HG02571 (cell line): ENCODE data around the gene TRPV3.
"Not testable (repeated sequence)": the region's sequence is repeated elsewhere in the genome, so short reads cannot be mapped to it uniquely, and the experiment has no call there.

Experiments
- ATAC-seq: cut with Tn5 transposase; IDR thresholded peaks from one replicate; pipeline ENCODE4 v1.9.1; 2021; ENCODE audit warnings: mild to moderate bottlenecking, moderate library complexity; ENCODE audit not compliant: unreplicated experiment

TRPV3 gene

DNA sequence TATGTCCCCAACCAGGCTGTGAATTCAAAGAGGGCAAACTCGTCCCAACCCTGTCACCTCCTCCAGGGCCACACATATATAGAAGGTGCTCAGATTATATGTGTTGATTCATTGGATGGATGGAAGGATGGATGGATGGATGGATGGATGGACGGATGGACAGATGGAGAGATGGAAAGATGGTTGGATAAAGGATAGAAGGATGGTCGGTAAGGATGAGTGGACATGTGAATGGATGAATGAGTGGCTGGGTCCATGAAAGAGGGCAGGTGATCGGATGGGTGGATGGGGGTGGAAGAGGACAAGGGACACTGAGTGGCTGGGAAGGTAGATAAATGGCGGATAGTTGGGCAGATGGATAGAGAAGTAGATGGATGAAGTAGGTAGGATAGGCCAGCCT, 30.1 kb downstream of the TRPV3 start:
- no peak for ATAC-seq

DNA sequence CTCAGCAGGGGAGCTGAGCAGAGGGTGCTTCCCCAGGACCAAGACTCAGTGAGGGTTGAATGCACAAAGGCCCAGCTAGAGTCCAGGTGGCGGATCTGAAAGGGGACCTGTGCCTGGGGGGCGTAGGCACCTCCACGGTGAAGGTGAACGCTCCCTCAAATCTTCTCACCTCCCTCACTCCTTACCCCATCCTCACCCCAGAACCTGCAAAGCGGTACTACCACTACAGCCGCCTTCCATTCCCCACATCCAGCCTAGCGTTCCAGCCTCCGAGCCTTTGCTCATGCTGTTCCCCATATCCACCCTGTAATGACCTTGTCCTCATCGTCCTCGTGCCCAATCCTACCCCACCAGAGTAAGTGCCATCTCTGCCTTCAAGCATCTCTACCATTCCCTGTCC, 30.6 kb downstream of the TRPV3 start:
- ATAC-seq, result no peak

DNA sequence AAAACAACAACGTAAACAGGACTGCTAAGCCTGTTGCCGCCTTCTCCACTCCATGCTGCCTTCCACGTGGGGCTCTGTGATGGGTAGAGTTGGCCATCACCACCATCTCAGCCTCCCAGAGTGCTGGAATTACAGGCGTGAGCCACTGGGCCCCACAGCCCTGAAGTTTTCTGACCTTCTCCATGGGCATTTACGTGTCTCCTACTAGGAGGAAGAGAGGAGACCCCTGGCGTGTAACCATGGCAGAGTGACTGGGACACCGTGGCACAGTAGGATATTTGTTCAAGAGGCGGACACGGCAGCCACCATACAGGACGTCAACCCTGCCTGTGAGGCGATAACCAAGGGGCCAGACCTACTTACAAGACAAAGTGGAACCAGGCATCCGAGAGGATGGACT, 31.1 kb downstream of the TRPV3 start:
- no peak for ATAC-seq

DNA sequence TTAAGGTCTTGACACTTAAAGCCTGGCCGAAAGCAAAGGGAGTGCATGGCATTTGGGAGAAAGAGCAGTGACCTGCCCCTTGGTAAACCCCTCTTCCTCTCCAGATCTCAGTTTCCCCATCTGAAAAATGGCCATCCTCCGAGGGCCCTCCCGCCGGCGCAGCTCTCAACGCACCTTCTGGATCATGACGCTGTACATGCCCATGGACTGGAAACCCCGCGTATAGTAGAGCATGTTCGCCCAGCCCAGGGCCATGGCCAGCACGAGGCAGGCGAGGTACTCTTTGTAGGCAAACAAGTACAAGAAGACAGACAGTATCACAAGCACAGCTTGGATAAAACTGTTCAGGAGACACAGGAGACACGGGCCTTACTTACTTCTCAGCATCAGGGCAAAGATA, 33.6 kb downstream of the TRPV3 start:
- ATAC-seq, result no peak

DNA sequence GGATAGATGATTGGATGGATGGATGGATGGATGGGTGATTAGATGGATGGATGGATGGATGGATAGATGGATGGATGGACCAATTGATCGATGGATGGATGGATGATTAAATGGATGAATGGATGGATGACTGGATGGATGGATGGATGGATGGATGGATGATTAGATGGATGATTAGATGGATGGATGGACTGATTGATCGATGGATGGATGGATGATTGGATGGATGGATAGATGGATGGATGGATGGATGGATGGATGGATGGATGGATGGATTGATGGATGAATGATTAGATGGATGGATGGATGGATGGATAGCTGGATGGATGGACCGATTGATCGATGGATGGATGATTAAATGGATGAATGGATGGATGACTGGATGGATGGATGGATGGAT, 38.1 kb downstream of the TRPV3 start:
- not testable (repeated sequence) for ATAC-seq

DNA sequence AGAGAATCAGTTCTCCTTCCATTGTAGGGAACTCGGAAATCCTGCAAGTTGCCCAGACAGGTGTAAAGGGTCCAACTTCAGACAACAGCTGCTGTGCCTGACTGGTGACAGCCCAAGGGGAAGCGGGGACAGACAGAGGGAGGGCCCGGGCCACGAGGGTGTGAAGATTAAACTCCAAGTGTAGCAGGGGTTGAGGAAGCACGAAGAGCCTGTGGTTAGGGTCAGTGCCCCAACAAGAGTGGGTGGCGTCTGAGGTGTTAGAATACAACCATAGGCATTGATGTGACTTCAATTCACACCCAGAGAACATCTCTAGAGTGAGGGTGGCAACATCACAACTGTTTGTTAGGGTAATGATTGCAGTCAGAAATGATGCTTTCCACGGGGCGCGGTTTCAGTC, 42.7 kb downstream of the TRPV3 start:
- no peak for ATAC-seq

DNA sequence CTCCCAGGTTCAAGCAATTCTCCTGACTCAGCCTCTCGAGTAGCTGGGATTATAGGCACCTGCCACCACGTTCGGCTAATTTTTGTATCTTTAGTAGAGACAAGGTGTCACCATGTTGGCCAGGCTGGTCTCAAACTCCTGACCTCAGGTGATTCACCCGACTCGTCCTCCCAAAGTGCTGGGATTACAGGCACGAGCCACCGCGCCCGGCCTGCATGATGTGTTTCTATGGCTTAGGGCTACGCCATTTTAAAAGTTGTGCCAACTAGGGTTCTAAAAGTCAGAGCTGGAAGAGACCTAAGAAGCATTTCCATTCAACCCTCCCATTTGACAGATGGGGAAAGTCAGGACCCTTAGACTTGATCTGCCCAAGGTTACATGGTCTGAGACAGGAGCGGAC, 43.4 kb downstream of the TRPV3 start:
- not testable (repeated sequence) for ATAC-seq

DNA sequence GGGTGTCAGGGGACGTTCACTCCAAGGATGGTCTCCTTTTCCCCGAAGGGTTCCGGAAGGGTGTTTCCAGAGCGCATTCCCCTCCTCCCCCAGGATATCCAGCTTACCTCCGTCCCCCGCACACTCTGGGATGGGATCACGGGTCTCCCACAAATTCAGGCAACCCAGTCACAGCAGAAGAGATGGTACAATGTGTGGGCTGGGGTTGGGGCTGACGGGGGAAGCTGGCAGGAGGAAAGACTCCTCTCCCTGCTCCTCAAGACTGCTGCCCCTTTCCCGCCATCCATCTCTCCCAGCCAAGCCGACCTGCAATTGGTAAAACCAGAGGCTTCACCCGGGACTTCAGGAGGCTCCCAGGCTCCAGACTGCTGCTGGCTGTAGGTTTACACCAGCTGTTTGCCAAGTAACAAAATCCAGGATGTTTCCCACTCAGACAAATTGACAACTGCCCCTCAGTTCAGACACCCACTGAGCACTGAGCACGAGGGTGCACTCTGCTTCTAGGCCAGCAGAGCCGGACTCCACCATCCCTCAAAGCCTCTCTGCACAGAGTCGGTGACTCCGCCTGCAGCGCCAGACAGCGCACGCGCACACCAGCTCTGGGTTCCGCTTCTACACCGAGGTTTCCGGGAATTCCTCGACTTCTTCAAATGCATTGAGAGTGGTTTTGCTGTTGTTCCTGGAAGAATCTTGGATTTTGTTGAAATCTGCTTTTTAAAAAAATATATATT, 44.1 kb downstream of the TRPV3 start:
- no peak for ATAC-seq

DNA sequence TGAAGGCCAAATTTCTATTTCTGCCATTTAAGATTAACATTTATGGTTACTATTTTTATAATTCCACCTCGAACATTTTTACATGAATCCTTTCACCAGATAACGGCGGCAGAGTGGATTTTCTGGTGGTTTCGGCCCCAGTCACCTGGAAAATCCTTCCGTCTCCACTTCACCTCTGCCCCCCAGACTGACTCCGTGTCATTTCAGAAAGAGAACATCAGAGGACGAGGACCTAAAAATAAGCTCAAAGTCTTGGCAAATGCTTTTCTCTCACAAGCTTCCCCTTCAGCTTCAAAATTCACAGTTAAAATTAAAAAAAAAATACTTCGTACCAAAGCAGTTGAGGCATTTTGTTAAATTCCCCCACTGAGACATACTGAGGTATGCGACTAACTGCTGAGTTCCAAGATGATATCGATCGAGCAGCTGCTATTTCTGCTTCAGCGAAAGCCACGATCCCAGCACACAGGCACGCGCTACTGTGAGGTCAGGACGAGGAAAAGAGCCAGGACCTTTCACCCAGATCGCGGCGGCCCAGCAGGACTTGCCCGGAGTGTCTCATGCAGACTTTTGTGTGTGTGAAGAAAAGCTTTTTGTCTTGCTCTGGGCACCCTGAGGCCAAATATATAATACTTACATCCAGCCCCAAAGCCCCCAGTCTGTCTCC, 45.0 kb downstream of the TRPV3 start:
- no peak for ATAC-seq

DNA sequence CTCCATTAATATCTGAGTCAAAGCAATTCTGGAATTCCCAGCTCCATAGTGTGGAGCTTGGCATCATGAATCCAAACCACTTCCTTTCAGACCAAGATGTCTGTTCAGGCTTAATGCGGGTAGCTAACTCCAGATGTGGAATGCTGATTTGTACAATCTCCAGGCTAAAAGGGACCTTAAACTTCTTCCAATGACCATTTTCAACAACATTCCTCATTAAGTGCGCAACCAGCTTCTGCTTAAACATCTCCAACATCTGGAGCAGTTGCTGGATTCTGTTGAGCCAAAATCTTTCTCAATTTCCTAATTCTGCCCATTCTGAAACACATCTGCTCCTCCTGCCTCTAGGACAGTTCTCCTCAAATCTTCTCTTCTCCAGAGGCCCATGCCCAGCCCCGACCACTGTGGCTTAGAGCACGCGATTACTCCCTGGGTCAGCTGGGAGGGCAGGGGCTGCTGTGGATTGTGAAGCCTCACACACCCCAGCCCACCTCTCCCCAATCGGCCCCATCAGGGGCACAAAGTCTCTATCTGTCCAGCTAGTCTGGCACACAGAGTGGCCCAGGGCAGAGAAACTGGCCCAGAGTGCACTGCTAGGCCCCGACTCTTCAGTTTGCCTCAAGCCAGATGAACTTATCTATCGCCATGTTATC, 45.6 kb downstream of the TRPV3 start:
- no peak for ATAC-seq

DNA sequence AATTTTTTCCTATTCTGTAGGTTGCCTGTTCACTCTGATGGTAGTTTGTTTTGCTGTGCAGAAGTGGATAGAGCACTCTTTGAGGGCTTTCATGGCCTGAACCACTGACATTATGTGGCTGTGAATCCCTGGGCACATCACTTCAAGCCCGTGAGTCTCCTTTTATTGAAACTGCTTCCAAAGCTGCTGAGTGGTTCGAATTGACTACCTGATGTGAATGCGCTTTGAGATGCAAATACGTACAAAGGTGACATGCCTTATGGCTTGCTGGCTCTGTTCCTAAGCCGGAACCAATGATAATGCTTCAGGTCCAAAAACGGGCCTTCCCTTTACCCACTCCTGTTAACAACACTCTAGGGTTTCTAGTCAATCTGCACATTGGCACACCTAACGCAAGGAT, 47.5 kb downstream of the TRPV3 start:
- no peak for ATAC-seq

DNA sequence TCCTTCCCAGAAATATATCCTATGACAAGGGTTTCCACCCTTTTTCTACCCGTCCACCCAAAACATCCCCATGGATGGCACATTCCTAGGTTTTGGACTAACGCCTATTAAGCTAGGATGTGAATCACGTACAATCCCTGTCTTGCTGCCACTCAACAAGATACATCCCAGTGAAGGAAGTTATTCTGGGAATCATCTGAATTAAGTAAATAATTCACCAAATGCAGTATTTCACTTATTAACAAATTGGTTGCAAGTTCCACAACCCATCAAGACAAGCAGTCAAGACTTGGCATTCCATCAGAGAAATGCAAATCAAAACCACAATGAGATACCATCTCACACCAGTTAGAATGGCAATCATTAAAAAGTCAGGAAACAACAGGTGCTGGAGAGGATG, 49.7 kb downstream of the TRPV3 start:
- no peak for ATAC-seq

DNA sequence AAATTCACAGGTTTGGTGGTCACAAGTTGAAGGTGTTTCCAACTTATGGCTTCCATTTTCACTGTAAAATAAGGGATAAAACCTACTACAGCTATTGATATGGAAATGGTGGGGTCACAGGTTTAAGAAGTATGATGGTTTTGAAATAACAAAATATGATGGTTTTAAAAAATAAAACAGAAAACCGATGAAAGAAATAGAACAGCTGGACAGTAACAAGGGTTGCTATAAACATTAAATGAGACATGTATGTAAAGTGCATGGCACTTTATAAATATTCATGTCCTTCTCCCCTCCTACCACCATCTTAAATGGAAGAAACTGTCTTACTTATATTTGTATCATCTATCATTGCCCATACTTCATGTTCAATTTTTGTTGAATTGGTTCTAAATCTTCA, 50.5 kb downstream of the TRPV3 start:
- no peak for ATAC-seq

DNA sequence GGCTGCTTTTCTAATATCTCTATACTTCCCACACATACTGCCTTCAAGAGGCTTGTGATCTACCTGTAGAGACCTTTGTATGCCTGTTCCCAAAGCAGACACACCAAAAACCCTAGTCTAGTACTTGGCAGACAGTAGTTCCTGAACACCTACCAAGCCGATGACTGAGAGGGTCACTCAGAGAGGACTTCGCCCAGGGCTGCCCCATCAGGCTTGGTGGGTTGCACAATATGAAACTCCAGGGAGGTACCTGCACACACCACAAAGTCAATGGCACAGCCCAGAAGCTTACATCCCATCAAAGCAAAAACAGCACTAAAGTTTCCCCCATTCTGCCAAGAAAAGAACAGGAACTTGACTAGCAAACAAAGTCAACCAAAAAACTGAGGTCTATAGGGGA, 51.6 kb downstream of the TRPV3 start:
- no peak for ATAC-seq

DNA sequence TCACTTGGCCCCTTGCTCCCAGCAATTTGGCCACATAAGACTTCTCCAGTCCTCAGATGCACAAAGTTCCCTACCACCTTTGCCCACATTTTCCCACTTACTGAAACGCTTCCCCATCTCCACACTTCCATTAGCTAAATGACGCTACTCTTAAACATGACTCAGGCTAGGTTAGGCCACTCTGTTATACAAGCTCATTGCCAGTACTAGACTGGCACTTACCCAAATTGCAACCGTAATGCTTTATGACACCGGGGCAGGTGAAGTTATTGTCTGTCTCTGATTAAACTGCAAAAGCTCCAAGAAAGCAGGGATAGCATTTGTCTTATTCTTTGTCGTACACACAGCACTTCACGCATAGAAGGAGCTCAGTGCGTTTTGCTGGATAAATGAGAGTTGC, 52.6 kb downstream of the TRPV3 start:
- ATAC-seq, result no peak

DNA sequence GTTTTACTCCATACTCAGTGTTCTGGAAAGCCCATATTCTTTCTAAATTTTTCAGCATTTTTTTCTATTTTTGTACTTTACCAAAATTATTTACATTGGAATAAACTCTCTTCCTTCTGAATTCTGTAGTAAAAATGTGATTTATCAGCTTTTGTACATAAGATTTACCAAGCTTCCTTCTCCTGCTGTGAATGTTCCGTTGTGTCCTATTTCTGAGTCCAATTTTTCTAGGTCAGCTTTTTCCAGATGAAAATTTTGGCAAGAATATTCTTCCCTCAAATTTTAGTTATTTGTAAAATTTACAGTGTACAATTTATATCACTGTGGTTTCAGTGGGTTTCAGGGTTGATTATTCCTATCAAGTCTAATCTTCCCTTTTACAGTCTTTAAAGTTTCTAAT, 54.3 kb downstream of the TRPV3 start:
- no peak for ATAC-seq

DNA sequence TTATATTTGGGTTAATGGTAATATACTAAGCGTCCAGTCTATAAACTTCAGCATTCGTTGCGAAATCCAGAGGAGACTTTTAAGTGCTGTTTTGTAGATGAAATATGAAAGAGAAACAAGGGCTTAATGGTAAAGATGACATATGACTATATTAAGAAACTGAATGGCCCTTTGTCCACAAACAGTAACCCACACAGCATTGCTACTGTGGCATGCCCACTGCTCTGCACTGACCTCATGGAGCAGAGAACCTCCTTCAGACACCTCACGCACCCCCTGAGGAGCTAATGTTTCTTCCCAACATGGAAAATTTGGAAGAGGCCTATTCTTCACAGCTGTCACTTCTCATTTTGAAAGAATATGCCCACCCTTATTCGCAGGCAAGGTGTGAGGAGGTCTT, 55.1 kb downstream of the TRPV3 start:
- ATAC-seq, result no peak

DNA sequence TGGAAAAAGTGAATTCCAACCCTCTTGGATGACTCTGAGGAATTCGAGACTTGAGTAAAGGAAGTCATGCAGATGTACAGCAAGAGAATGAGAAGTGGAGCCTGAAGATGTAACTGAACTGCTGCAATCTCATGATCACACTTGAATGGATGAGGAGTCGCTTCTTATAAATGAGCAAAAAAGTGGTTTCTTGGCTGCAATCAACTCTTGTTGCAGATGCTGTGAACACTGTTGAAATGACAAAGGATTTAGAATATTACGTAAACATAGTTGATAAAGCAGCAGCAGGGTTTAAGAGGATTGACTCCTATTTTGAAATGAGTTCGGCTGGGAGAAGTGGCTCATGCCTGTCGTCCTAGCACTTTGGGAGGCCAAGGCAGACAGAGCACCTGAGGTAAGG, 56.3 kb downstream of the TRPV3 start:
- no peak for ATAC-seq

DNA sequence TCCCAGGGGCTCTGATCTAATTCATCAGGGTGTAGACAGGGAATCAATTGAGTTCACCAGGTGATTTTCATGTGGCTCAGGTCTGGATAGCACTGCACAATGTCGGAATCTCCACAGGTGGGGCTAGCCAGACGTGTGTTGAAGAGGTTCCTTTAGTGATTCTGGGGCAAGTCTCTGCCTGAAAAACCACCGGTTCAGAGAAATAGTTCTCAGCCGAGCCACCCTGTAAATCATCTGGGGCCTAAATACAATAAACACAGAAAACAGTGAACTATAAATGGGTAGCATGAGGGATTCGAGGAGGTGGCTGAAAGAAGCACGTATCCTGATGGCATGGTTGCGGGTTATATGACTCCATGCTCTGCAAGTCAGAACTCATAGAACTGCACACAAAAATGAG, 60.5 kb downstream of the TRPV3 start:
- no peak for ATAC-seq

DNA sequence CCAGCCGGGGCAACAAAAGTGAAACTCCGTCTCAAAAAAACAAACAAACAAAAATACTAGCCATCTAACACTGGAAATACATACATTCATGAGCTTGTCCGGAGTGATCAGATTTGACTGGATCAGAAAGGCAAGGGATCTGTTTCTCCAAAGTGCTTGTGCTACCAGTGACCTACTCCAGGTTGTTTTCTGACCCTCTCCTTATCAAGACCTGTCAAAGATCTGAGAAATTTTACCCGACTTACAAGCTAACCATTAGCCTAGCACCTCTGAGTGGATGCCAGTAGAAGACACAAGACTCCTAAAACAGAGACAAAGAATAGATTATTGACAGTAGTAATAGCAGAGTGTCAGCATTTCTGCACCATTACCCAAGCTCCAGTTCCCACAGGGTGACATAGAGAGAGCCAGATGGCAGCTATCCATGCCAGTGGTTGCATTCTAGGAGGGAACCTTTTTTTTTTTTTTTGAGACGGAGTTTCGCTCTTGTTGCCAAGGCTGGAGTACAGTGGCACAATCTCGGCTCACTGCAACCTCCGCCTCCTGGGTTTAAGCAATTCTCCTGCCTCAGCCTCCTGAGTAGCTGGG, 72.0 kb downstream of the TRPV3 start:
- no peak for ATAC-seq

DNA sequence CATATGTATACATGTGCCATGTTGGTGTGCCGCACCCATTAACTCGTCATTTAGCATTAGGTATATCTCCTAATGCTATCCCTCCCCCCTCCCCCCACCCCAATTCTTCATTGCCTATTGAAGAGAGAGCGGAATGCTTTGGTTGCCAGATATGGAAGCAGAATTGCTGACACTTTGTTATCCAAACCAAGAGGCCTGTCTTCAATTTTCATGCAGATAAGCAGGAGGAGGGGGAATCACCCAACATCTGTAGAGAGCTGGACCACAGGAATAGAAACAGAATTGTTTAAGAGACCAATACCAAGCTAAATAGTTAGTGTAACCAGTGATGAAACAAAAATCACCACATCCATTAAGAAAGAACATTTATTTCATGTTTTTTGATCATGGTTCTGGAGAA, 74.8 kb downstream of the TRPV3 start:
- no peak for ATAC-seq

DNA sequence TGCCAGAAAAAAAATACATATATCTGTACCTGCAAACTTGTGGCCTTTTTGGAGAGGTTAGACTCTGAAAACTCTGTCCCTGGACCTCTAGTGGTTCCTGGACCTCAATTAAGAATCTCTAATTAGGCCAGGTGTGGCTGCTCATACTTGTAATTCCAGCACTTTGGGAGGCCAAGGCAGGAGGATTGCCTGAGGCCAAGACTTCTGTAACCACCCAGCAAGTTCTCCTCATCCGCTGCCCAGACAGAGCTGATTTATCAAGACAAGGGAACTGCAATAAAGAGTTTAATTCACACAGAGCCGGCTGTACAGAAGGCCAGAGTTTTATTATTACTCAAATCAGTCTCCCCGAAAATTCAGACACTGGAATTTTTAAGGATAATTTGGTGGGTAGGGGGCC, 77.6 kb downstream of the TRPV3 start:
- ATAC-seq, result no peak
